Pons (tissue), 1 donor: ENCODE data around the gene FGGY.
A peak's percentile ranks its signal among the peaks of the same experiment; 100 is the strongest.
"Not testable (repeated sequence)": the region's sequence is repeated elsewhere in the genome, so short reads cannot be mapped to it uniquely, and the experiment has no call there.

Source experiments
- DNase-seq: peaks from one replicate; pipeline ENCODE4 v3.0.0-alpha.2; 2016; ENCODE audit warnings: low spot score

FGGY gene

GRCh38 chr1:59350521-59350920, 53.6 kb downstream of the FGGY start:
- DNase-seq, result no peak

- no peak for DNase-seq
These were observed 55.2 kb downstream of the FGGY start for GRCh38 chr1:59352065-59352464.

GRCh38 chr1:59353453-59353852, 56.6 kb downstream of the FGGY start:
- DNase-seq, result no peak

GRCh38 chr1:59354239-59354638, 57.3 kb downstream of the FGGY start:
- not testable (repeated sequence) for DNase-seq

- DNase-seq, result no peak
These were observed 57.9 kb downstream of the FGGY start for GRCh38 chr1:59354709-59355337.

- DNase-seq, result no peak
These were observed 58.5 kb downstream of the FGGY start for GRCh38 chr1:59355361-59355760.

DNA sequence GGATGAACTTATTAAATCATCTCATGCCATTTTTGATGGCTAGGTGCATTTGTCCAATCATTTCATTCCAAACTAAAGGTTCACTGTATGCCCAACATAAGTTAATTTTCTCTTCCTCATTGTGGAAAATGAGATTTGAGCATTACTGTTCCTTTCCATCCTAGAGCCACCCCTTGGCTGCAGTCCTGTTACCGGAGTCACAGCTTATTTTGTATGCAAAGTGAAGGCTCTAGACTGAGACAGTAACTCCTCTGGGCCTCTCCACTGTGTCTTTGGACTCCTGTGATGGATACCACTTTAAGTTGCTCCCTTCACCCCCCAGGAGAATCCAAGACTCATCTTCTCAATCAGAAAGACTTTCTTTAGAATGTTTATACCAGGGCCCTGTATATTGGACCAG, 59.7 kb downstream of the FGGY start:
- DNase-seq, result no peak

DNA sequence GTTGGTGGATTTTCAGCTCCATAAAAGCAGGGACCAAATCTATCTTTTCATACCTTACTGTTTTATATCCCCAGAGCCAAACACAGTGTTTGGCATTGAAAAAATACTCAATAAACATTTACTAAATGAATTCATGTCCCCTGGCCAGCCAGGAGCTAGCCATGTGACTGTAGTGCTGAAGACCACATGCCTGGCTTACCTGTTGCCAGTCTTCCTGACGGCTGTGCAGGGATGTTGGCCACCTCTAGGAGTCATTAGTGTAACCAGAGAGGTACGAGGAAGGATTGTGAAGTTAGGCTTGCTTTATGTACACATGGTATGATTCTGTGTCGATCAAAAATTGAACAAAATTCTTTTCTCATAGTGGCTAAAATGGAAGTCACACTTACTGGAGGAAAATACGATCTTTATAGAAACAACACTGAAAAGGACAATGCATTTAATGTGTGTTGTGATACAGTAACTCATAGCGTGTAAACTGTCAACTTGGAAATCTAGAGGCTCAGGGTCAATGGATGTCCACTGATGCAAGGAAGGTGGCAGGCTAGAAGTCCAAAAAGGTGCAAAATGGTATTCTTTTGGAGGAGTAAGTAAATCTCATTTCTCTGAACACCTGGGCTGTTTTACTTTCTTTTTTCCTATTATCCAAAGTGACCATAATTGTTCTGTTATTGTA, 60.9 kb downstream of the FGGY start:
- no peak for DNase-seq

DNA sequence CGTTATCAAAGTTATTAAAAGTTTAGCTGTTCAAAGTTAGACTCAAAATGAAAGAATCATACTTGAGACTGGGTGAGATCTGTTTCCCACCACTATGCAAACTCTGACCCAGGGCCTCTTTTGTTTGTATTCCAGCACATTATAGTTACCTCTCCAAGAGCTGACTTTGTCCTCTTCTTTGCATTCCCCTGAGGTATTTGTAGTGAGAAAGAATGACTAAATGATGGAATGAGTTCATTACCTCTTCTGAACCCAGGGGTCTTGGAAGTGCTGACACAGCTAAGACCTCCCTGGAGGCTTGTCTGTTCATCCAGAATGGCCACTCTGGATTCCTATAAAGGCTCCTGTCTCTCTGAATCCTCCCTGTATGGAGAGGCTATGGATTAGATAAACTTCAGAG, 62.4 kb downstream of the FGGY start:
- DNase-seq, result no peak

DNA sequence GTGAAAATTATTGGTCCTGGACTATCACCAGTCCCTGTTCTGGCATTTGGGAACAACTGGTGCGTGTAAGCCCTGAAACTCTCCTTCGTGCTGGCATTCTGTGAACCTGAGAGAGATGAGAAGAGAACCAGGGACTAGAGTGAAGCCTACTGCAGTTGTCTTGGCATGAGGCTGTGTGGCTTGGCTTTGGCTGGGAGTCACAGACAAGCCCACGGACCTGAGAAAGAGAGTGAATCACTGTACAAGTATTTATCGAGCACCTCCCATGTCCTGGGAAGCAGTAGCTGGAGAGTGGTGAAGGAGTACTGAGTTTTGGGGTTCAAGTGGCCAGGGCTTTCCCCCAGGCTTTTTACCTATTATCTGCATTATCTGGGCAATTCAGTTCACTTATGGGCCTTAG, 63.3 kb downstream of the FGGY start:
- no peak for DNase-seq

DNA sequence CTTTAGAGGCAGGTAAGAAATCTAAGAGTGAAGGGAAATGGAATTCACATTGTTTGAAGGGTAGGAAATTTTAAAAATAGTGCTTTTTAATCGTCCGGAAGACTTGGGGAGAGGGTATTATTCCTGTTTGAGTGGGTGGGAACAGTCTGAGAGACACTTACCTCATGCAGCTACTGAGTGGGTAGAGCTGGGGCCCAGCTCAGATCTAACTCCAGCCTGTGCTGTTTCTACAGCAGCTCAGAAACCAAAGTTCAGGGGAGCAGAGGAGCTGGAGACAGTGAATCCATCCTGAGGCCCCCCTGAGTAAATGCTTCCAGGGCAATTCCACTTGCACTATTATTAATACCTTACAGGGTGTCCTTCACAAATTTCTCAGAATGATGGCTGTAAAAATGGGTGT, 63.8 kb downstream of the FGGY start:
- no peak for DNase-seq

DNA sequence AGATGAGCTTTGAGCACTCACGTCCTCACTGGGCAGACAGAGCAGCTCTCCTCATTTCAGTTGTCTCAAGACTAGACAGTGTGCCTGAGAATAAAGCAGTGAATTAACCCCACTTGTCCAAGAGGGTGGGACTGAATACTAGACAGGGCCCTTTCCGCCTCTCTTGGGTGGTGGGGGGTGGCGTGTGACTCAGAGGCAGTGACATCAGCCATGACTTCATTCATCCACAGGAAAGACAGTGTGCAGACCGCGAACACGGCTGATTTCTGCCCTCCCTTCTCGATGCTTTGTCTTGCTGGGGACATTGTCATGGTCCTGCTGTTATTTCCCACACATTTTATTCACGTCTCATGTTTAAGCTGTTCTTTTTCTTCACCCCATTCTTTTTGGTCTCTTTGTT, 64.9 kb downstream of the FGGY start:
- DNase-seq, result no peak

GRCh38 chr1:59364037-59364436, 67.1 kb downstream of the FGGY start:
- peak; percentile 62 for DNase-seq

- no peak for DNase-seq
These were observed 69.5 kb downstream of the FGGY start for GRCh38 chr1:59366346-59366745.

DNA sequence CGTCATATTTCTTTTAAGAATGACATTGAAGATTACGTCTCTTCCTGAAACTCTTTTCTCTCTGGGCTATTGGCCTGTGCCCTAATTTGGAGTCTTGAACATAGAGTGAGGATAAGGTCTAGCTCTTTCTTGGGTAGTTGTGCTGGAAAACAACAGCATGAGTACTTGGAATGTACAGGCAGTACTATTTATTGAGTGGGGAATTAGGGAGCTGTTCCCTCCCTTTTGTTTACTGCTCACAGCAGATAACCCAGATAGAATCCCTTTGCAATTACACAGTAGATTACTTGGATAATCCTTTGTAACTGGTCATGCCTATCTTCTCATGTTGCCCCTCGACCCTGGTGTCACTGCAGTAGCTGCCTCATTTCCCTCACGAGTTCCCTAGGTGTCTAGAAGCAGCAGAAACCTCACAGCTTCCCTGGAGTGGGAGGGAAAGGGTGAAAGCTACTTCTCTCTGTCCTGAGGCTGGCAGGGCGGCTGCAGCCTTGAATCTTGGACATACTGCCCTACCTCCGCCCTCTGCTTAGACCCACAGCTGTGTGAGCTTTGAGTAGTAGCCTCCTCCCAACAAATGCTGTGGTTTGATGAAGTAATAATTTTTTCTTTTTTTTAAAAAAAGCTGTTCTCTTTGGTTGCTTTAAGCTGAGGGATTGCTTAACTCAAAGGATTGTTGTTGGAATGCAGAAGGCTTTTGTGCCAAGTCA, 70.6 kb downstream of the FGGY start:
- DNase-seq, result no peak

GRCh38 chr1:59368008-59368670, 71.2 kb downstream of the FGGY start:
- DNase-seq, result no peak

DNA sequence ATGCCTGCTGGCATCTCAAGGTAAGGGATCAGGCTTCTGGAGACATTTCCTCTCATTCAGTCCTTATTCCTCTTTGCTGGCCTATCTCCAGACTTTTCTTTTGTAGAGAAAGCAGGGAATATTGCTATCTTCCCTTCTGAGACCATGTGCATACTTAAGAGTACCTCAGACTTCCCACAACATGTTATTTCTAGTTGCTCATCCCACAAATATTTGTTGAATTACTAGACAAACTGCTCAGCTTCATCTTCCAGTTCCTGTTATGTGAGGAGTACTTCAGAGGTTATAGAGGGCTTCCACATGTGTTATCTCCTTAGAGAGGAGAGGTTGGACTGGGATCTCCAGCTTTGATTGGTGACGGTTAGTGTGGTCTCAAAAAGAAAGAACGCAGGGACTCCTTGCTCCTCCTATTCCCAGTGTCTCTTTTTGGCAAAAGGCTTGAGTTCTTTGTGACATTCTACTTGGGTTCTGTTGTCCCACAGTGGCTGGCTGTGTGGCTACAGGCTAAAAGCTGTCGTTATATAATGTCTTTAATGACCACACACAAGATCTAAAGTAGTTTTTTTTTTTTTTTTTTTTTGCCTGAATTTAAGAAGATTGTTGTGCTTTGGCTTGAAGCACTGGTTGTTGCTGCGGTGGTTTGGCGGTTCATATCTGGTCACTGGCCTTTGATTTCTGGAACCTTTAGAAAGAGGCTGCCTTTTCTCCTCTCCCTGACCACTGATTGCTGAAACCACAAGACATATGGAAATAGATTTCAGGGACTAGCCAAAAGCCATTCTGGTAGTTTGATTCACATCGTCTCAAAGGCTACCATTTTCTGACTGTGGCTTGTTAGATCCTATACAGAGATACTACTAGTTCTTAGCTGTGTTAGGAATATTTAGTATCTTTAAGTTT, 78.7 kb downstream of the FGGY start:
- no peak for DNase-seq

GRCh38 chr1:59377350-59377904, 80.5 kb downstream of the FGGY start:
- no peak for DNase-seq

DNA sequence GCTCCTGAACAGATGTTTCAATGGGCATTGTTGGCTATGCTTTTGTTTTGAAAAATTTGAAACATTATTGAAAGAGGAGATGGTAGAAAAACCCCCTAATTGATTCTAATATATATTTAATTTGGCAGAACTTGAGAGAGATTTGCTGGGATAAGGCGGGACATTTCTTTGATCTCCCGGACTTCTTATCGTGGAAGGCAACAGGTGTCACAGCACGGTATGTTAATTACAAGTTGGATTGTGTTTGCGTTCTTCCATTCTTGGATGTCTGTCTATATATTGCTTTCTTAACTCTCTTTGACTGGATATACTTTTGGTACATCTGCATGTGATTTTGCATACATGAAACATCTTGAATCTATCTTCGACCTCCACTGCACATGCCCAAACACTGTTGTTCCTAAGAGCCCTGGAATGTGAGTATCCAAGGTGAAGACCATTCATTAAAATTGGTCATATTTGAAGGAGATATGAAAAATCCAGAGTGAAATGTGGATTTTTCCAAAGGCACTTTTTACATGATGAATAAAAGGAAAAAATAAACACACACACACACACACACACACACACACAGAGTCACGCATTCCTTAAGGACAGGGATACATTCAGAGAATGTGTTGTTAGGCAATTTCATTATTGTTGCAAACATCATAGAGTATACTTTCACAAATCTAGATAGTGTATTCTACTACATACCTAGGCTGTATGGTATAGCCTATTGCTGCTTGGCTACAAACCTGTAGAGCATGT, 81.9 kb downstream of the FGGY start:
- no peak for DNase-seq

DNA sequence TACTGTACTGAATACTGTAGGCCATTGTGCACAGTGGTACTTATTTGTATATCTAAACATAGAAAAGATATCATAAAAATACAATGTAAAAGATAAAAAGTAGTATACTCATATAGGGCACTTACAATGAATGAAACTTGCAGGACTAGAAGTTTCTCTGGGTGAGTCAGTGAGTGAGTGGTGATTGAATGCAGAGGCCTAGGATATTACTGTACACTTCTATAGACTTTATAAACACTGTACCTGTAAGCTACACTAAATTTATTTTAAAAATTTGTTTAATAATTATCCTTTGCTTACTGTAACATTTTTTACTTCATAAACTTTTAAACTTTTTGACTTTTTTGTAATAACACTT, 82.5 kb downstream of the FGGY start:
- no peak for DNase-seq

DNA sequence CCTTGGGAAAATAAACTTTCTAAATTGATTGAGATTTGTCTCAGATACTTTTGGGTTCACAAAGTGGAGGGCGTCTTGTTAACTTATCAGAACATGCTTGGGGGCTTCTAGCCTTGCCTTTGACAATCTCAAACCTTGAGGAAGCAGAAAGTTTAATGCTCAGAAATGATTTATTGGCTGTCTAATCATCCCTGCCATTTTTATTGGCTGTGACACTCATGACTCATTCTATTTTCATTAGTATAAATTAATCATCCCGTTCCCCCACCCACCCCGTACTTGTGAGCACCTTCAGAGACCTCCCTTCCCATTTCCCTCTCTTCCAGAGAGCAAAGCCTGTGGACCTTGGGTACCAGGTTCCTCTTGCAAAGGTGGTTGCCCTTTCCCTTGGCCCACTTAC, 87.1 kb downstream of the FGGY start:
- DNase-seq, result no peak
